GM21825 (cell line): ENCODE results near the gene WDR75.
"Not testable (repeated sequence)": the region's sequence is repeated elsewhere in the genome, so short reads cannot be mapped to it uniquely, and the experiment has no call there.

Experiments used
- ATAC-seq: cut with Tn5 transposase; IDR thresholded peaks from one replicate; pipeline ENCODE4 v1.9.1; 2021; ENCODE audit warnings: mild to moderate bottlenecking, moderate library complexity; ENCODE audit not compliant: unreplicated experiment

The WDR75 gene

GRCh38 chr2:189440947-189441708 is at the start of gene WDR75:
Gene WDR75, plus strand, starts transcription at chr2:189441474. Its CDS starts 19 bp downstream, at chr2:189441493.
- peak; percentile 88 for ATAC-seq

GRCh38 chr2:189393440-189394111 is 47.7 kb upstream of the WDR75 start:
- ATAC-seq: no peak

- ATAC-seq: no peak
Observed at GRCh38 chr2:189394525-189394924, 46.7 kb upstream of the WDR75 start.

- no peak for ATAC-seq
Observed at GRCh38 chr2:189402932-189403331, 38.3 kb upstream of the WDR75 start.

DNA sequence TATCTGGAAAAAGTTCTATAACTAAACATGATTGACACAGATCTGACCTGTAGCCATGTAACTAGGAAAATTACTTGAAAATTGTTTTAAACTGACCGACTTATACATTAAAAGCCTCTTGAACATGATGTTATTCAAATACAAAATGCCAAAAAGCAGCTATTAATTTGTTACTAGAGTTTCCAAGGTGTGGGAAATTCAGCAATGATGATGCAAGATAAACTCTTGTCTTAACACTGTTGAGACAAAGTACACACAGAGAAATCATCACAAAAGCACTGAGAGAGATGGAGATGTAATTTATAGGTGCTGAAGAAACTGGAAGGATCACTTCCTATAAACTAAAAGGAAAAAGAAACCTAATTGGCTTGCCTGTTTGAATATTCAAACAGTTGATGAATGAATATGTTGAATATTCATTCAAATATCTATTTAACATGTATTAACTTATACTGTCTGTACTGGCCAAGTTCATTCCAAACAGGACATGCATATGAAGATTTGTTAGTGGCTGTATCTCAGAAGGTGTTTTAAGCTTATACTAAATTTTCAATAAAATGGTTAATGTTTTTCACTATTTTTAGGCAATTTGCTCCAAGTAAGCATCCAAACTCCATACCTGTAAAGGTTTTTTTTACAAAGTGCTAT is 34.6 kb upstream of the WDR75 start:
- no peak for ATAC-seq

DNA sequence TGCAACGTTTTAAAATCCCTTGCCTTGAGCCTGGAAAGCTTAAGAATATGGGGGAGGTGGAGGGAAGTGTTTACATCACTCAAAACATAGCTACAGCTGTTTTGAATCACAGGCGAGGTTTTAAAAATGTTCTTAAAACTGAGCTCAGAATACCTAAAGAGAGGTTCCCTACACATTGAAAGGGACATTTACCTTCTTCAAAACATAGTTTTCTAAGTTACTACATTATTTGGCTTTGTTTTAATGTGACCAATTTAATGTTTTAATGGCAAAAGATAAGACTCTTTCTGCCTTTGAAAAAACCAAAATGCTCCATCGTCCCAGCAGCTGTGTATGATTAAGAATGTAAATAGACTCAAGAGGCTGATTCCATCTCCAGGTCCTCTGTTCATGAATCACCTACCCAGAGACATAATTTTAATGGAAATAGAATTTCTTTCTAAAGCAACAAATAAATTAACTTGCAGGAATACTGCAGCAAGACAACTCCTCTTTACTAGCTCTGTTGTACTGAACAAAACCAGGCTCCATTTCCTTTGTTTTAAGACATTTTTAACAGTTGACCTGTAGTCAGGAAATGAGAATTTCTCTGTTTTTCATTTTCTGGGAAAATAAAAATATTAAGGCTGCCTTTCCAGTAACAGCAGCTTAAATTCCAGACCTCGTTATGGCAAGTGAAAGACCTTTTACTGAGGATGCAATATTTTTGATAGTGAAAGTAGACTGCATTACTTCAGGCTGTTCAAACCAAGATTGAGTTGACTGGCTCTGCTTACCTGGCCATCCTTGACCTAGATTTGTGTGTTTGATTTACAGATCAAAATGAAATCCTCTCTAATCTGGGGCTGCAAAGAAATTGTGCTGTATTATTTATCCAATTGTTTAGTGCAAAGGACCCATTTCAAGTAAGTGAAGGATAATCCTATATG is 33.7 kb upstream of the WDR75 start:
- ATAC-seq: no peak

- no peak for ATAC-seq
Observed at GRCh38 chr2:189408294-189408693, 33.0 kb upstream of the WDR75 start.

DNA sequence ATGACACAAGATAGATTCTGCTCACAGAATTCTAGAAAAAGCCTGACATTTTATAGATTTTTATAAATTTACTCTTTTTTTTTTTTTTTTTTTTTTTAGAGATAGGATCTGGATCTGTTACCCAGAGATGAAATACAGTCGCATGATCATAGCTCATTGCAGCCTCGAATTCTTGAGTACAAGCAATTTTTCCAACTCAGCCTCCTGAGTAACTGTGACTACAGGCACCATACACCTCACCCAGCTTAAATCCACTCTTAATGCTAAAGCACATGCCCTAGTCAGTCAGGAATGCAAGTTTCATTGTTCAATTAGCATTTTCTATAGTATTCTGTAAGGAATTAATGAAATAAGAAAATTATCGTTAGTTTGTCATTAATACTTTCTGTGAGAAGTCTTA is 32.1 kb upstream of the WDR75 start:
- no peak for ATAC-seq

GRCh38 chr2:189409647-189410046 is 31.6 kb upstream of the WDR75 start:
- ATAC-seq: no peak

- no peak for ATAC-seq
Observed at GRCh38 chr2:189411860-189412259, 29.4 kb upstream of the WDR75 start.

DNA sequence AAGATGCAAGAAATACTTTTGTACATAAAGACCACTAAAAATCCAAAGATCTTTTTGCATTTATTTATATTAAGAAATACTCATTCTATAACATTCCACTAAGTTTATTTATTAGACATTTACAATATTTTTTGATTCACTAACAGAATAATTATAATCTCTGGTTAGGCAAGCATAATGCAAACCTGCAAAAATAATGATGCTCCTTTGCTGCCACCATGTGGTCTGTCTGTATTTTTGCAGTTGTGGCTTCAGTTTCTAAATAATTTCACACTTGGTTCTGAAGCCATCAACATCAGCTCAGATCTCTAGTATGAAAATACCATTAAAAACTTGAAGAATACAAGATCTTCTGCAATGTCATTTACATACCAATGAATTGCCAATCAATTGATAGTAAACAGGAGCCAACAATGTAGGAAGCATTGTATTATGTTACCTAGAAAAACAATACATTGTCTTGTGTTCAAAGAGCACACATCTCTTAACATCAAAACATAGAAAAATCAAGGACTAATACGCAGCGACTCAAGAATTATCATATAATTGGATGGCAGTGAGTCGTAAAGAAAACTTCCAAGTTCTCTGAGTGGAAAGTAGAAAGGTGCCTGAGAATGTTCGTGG is 28.8 kb upstream of the WDR75 start:
- ATAC-seq: no peak

GRCh38 chr2:189413249-189413648 is 28.0 kb upstream of the WDR75 start:
- no peak for ATAC-seq

DNA sequence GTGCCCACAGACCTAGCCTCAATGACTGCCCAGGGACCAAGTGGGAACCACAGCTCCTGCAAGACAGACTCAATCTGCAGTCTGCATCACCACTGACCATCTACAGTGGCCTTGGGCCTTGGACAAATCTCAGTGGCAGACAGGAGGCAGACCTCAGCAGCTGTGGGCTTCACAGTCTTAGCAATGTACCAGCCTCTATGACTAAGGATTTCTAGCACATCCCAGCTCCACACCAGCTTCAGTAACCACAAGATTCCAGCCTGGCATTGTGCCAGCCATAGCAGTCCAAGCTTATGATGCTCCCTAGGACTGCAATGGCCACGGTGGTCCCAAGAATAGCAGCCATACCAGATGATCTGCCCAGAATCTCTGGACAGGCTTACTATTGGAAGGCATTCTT is 19.6 kb upstream of the WDR75 start:
- ATAC-seq: no peak

DNA sequence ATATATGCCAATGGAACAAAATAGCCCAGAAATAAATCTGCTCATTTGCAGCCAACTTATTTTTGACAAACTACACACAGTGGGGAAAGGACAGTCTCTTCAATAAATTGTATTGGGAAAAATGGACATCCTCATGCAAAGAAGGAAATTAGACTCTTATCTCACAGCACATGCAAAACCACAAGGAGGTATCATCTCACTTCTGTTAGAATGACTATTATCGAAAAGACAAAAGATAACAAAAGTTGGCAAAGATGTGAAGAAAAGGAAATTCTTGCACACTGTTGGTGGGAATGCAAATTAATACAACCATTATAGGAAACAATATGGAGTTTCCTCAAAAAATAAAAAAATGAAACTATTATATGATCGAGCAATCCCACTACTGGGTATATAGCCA is 16.3 kb upstream of the WDR75 start:
- no peak for ATAC-seq

DNA sequence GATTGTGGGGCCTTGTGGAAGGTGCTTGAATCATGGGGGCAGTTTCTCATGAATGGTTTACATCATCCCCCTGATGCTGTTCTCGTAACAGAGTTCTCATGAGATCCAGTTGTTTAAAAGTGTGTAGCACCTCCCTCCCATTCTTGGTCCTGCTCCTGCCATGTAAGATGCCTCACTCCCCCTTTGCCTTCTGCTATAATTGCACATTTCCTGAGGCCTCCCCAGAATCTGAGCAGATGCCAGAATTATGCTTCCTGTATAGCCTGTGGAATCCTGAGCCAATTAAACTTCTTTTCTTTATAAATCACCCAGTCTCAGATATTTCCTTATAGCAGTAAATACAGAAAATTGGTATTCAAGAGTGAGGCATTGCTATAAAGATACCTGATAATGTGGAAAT is 15.6 kb upstream of the WDR75 start:
- no peak for ATAC-seq

- no peak for ATAC-seq
Observed at GRCh38 chr2:189426886-189427285, 14.4 kb upstream of the WDR75 start.

DNA sequence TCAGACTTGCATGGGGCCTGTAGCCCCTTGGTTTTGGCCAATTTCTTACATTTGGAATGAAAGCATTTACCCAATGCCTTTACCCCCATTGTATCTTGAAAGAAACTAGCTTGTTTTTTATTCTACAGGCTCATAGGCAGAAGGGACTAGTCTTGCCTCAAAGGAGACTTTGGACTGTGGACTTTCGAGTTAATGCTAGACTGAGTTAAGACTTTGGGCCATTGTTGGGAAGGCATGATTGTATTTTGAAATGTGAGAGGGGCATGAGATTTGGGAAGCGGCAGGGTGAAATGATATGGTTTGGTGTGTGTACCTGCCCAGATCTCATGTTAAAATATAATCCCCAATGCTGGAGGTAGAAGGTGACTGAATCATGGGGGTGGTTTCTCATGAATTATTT is 13.4 kb upstream of the WDR75 start:
- no peak for ATAC-seq

DNA sequence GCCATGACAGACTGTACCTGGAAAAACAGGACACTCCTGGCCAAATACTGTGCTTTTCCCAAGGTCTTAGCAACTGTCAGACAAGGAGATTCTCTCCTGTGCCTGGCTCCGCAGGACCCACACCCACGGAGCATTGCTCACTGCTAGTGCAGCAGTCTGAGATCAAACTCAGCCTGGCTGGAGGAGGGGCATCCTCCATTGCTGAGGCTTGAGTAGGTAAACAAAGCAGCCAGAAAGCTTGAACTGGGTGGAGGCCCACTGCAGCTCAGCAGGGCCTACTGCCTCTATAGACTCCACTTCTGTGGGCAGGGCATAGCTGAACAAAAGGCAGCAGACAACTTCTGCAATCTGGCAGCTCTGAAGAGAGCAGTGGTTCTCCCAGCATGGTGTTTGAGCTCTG is 10.8 kb upstream of the WDR75 start:
- ATAC-seq: not testable (repeated sequence)

GRCh38 chr2:189435803-189436202 is 5.5 kb upstream of the WDR75 start:
- not testable (repeated sequence) for ATAC-seq

- ATAC-seq: no peak
Observed at GRCh38 chr2:189437926-189438325, 3.3 kb upstream of the WDR75 start.
